ENCODE data around the gene MEI1.

DNA sequence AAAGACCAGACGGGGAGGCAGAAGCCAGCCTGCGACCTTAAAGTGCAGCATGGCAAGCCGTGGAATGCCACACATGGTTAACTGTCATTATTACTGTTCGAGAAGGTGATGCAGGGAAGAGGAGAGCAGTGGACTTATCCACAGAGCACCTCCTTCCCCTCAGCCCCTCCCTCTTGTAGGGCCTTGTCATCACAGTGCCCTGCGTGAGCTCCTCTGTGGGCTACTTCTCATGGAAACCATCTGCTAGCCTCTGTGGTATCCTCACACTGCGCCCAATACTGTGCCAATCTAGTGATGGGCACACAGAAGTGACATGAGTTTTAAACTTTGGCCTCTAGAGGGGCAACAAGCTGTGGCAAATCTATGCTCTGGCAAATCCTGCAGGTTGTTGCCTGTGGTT lies 83.0 kb downstream of the MEI1 start:
- TF ChIP-seq, protein P1, sequence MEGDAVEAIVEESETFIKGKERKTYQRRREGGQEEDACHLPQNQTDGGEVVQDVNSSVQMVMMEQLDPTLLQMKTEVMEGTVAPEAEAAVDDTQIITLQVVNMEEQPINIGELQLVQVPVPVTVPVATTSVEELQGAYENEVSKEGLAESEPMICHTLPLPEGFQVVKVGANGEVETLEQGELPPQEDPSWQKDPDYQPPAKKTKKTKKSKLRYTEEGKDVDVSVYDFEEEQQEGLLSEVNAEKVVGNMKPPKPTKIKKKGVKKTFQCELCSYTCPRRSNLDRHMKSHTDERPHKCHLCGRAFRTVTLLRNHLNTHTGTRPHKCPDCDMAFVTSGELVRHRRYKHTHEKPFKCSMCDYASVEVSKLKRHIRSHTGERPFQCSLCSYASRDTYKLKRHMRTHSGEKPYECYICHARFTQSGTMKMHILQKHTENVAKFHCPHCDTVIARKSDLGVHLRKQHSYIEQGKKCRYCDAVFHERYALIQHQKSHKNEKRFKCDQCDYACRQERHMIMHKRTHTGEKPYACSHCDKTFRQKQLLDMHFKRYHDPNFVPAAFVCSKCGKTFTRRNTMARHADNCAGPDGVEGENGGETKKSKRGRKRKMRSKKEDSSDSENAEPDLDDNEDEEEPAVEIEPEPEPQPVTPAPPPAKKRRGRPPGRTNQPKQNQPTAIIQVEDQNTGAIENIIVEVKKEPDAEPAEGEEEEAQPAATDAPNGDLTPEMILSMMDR (conservative IDR thresholded peaks at IDR 0.05; ENCODE audit: low read length): no peak
- no peak for TF ChIP-seq EZH2phosphoT487 (IDR thresholded peaks at IDR 0.05; ENCODE audit: borderline replicate concordance, low read depth, low read length)

Measured in OCI-LY7 (cell line).